Memory B cell (primary cell): Measurements from ENCODE around the gene DTX3.
"Not testable (repeated sequence)": the region's sequence is repeated elsewhere in the genome, so short reads cannot be mapped to it uniquely, and the experiment has no call there.

Experiments
- ATAC-seq: fragments of 150-1000 bp; cut with Tn5 transposase; 2 replicates; pipeline ENCODE4 v1.10.0; 2021; ENCODE audit warnings: low read depth, mild to moderate bottlenecking, moderate library complexity
- DNase-seq, 2 donors: peaks; one replicate each; pipeline ENCODE4 v3.0.0; 2022; ENCODE audit warnings: low spot score in 2 of 2
- H3K27ac Mint-ChIP-seq: one replicate; pipeline ENCODE4 v1.8.0; 2022; ENCODE audit warnings: mild to moderate bottlenecking, moderate library complexity, mixed read lengths
- H3K27me3 Mint-ChIP-seq: one replicate; pipeline ENCODE4 v1.8.0; 2022; ENCODE audit warnings: mixed read lengths
- H3K36me3 Mint-ChIP-seq: one replicate; pipeline ENCODE4 v1.8.0; 2022; ENCODE audit warnings: mild to moderate bottlenecking, mixed read lengths
- H3K4me1 Mint-ChIP-seq: one replicate; pipeline ENCODE4 v1.8.0; 2022; ENCODE audit warnings: mixed read lengths
- H3K4me3 Mint-ChIP-seq: one replicate; pipeline ENCODE4 v1.8.0; 2022; ENCODE audit warnings: mild to moderate bottlenecking, moderate library complexity, mixed read lengths
- H3K9me3 Mint-ChIP-seq: one replicate; pipeline ENCODE4 v1.8.0; 2022; ENCODE audit warnings: mixed read lengths

DTX3 gene

GRCh38 chr12:57616383-57617101 is 11.9 kb downstream of the DTX3 start:
- H3K27ac Mint-ChIP-seq, result no peak overlapping the region
- ATAC-seq (no peak), DNase-seq (no peak)
- no peaks in the 10 kb centered on the region for H3K9me3 Mint-ChIP-seq
- peaks cover 20% of the 10 kb centered on the region for H3K27me3 Mint-ChIP-seq
- H3K4me3 Mint-ChIP-seq, result no peak overlapping the region
- no peaks in the 10 kb centered on the region for H3K36me3 Mint-ChIP-seq
- H3K4me1 Mint-ChIP-seq, result peaks cover 54% of the 10 kb centered on the region

- H3K4me1 Mint-ChIP-seq, result peaks cover 64% of the 10 kb centered on the region
- H3K27ac Mint-ChIP-seq, result no peak overlapping the region
- no peak overlapping the region for H3K4me3 Mint-ChIP-seq
- H3K9me3 Mint-ChIP-seq, result no peaks in the 10 kb centered on the region
- peaks cover 31% of the 10 kb centered on the region for H3K27me3 Mint-ChIP-seq
- DNase-seq (no peak), ATAC-seq (no peak)
- H3K36me3 Mint-ChIP-seq, result no peaks in the 10 kb centered on the region
These were observed 13.3 kb downstream of the DTX3 start for GRCh38 chr12:57617942-57618341.

GRCh38 chr12:57618431-57618830 is 13.8 kb downstream of the DTX3 start:
- ATAC-seq, DNase-seq, H3K36me3 Mint-ChIP-seq, H3K27ac Mint-ChIP-seq, H3K4me3 Mint-ChIP-seq, H3K9me3 Mint-ChIP-seq: not testable (repeated sequence)
- H3K4me1 Mint-ChIP-seq, result peaks cover 60% of the 10 kb centered on the region
- H3K27me3 Mint-ChIP-seq, result peaks cover 34% of the 10 kb centered on the region

GRCh38 chr12:57618966-57619433 is 14.4 kb downstream of the DTX3 start:
- H3K27ac Mint-ChIP-seq, result no peak overlapping the region
- no peaks in the 10 kb centered on the region for H3K36me3 Mint-ChIP-seq
- H3K9me3 Mint-ChIP-seq, result no peaks in the 10 kb centered on the region
- peaks cover 39% of the 10 kb centered on the region for H3K27me3 Mint-ChIP-seq
- ATAC-seq (no peak), DNase-seq (no peak)
- H3K4me1 Mint-ChIP-seq, result peaks cover 55% of the 10 kb centered on the region
- no peak overlapping the region for H3K4me3 Mint-ChIP-seq

GRCh38 chr12:57619434-57620244 is 15.0 kb downstream of the DTX3 start:
- no peaks in the 10 kb centered on the region for H3K9me3 Mint-ChIP-seq
- ATAC-seq (peak; percentile 14), DNase-seq (no peak)
- H3K4me3 Mint-ChIP-seq, result no peak overlapping the region
- H3K27ac Mint-ChIP-seq, result no peak overlapping the region
- peaks cover 49% of the 10 kb centered on the region for H3K4me1 Mint-ChIP-seq
- peaks cover 45% of the 10 kb centered on the region for H3K27me3 Mint-ChIP-seq
- no peaks in the 10 kb centered on the region for H3K36me3 Mint-ChIP-seq

GRCh38 chr12:57620245-57620935 is 15.8 kb downstream of the DTX3 start:
- Mint-ChIP-seq H3K27ac (no peak overlapping the region), H3K36me3 (no peaks in the 10 kb centered on the region), H3K4me1 (peaks cover 42% of the 10 kb centered on the region), H3K4me3 (peak overlapping the region; percentile 70), H3K27me3 (peaks cover 51% of the 10 kb centered on the region), H3K9me3 (no peaks in the 10 kb centered on the region)
- ATAC-seq (no peak), DNase-seq (no peak)

GRCh38 chr12:57620936-57621496 is 16.4 kb downstream of the DTX3 start:
- H3K4me1 Mint-ChIP-seq, result peaks cover 37% of the 10 kb centered on the region
- no peak overlapping the region for H3K27ac Mint-ChIP-seq
- no peaks in the 10 kb centered on the region for H3K36me3 Mint-ChIP-seq
- H3K27me3 Mint-ChIP-seq, result peaks cover 58% of the 10 kb centered on the region
- peak; percentile 26 for ATAC-seq
- H3K4me3 Mint-ChIP-seq, result peak overlapping the region; percentile 70
- no peaks in the 10 kb centered on the region for H3K9me3 Mint-ChIP-seq
- no peak for DNase-seq

GRCh38 chr12:57621497-57622292 is 17.1 kb downstream of the DTX3 start:
- peak overlapping the region; percentile 70 for H3K4me3 Mint-ChIP-seq
- ATAC-seq (peak; percentile 73), DNase-seq (peak in 1 of 2 donors; percentile 70)
- H3K27me3 Mint-ChIP-seq, result peaks cover 55% of the 10 kb centered on the region
- H3K27ac Mint-ChIP-seq, result no peak overlapping the region
- no peaks in the 10 kb centered on the region for H3K36me3 Mint-ChIP-seq
- H3K9me3 Mint-ChIP-seq, result no peaks in the 10 kb centered on the region
- peaks cover 32% of the 10 kb centered on the region for H3K4me1 Mint-ChIP-seq

- H3K27ac Mint-ChIP-seq, result no peak overlapping the region
- peak overlapping the region; percentile 70 for H3K4me3 Mint-ChIP-seq
These were observed 17.9 kb downstream of the DTX3 start for GRCh38 chr12:57622293-57623245.

GRCh38 chr12:57623385-57623784 is 18.8 kb downstream of the DTX3 start:
- H3K27me3 Mint-ChIP-seq, result peaks cover 59% of the 10 kb centered on the region
- no peak for DNase-seq
- peaks cover 37% of the 10 kb centered on the region for H3K4me1 Mint-ChIP-seq
- no peak overlapping the region for H3K4me3 Mint-ChIP-seq
- no peaks in the 10 kb centered on the region for H3K9me3 Mint-ChIP-seq
- H3K27ac Mint-ChIP-seq, result no peak overlapping the region
- ATAC-seq, result no peak
- H3K36me3 Mint-ChIP-seq, result no peaks in the 10 kb centered on the region

More at GRCh38 chr12:57622293-57623245, 17.9 kb downstream of the DTX3 start:
- H3K4me1 Mint-ChIP-seq, result peaks cover 37% of the 10 kb centered on the region
- H3K36me3 Mint-ChIP-seq, result no peaks in the 10 kb centered on the region
- H3K9me3 Mint-ChIP-seq, result no peaks in the 10 kb centered on the region
- peaks cover 59% of the 10 kb centered on the region for H3K27me3 Mint-ChIP-seq
- ATAC-seq (no peak), DNase-seq (no peak)

GRCh38 chr12:57623811-57624390 is 19.3 kb downstream of the DTX3 start:
- H3K36me3 Mint-ChIP-seq, result no peaks in the 10 kb centered on the region
- H3K4me1 Mint-ChIP-seq, result peaks cover 36% of the 10 kb centered on the region
- H3K27ac Mint-ChIP-seq, result no peak overlapping the region
- H3K9me3 Mint-ChIP-seq, result no peaks in the 10 kb centered on the region
- no peak overlapping the region for H3K4me3 Mint-ChIP-seq
- peaks cover 62% of the 10 kb centered on the region for H3K27me3 Mint-ChIP-seq
- ATAC-seq, result no peak
- DNase-seq, result no peak
